ENCODE measurements around the gene DPF3. TPM values are rescaled to one million over a fixed set of nuclear protein-coding genes. Genes with fewer than 3 reads are reported as not detected.

The DPF3 gene
- total RNA-seq, 3 donors from 2014 or later, result 0.32 to 2.8 (median 1.3) TPM

GRCh38 chr14:72790887-72791566 is 102.9 kb downstream of the DPF3 start:
- intact Hi-C loops (cut with DNase I; ENCODE audit: low total_unique reads), result no loop called here
- no peaks in the 10 kb centered on the region for H3K27me3 ChIP-seq
- no peaks in the 10 kb centered on the region for H3K4me1 ChIP-seq
- no peak overlapping the region for H3K27ac ChIP-seq
- no peaks in the 10 kb centered on the region for H3K36me3 ChIP-seq
- H3K9me3 ChIP-seq, result no peaks in the 10 kb centered on the region
- no peak overlapping the region for H3K4me3 ChIP-seq
- no peak for TF ChIP-seq POLR2A (IDR thresholded peaks at IDR 0.05)
- TF ChIP-seq, protein P1, sequence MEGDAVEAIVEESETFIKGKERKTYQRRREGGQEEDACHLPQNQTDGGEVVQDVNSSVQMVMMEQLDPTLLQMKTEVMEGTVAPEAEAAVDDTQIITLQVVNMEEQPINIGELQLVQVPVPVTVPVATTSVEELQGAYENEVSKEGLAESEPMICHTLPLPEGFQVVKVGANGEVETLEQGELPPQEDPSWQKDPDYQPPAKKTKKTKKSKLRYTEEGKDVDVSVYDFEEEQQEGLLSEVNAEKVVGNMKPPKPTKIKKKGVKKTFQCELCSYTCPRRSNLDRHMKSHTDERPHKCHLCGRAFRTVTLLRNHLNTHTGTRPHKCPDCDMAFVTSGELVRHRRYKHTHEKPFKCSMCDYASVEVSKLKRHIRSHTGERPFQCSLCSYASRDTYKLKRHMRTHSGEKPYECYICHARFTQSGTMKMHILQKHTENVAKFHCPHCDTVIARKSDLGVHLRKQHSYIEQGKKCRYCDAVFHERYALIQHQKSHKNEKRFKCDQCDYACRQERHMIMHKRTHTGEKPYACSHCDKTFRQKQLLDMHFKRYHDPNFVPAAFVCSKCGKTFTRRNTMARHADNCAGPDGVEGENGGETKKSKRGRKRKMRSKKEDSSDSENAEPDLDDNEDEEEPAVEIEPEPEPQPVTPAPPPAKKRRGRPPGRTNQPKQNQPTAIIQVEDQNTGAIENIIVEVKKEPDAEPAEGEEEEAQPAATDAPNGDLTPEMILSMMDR (IDR thresholded peaks at IDR 0.05), result no peak
- TF ChIP-seq POLR2AphosphoS5 (IDR thresholded peaks at IDR 0.05), result no peak
- DNase-seq (ENCODE audit: low spot score in 2 of 2), result no peak

GRCh38 chr14:72788972-72789728 is 104.8 kb downstream of the DPF3 start:
- no peak for DNase-seq (ENCODE audit: low spot score in 2 of 2)
- Histone ChIP-seq H3K4me3 (no peak overlapping the region), H3K9me3 (no peaks in the 10 kb centered on the region), H3K27me3 (no peaks in the 10 kb centered on the region), H3K4me1 (no peaks in the 10 kb centered on the region), H3K36me3 (no peaks in the 10 kb centered on the region), H3K27ac (no peak overlapping the region)
- TF ChIP-seq POLR2AphosphoS5 (IDR thresholded peaks at IDR 0.05) (no peak), POLR2A (IDR thresholded peaks at IDR 0.05) (no peak)
- TF ChIP-seq, protein P1 (IDR thresholded peaks at IDR 0.05), result no peak
- intact Hi-C loops (cut with DNase I; ENCODE audit: low total_unique reads), result no loop called here

DNA sequence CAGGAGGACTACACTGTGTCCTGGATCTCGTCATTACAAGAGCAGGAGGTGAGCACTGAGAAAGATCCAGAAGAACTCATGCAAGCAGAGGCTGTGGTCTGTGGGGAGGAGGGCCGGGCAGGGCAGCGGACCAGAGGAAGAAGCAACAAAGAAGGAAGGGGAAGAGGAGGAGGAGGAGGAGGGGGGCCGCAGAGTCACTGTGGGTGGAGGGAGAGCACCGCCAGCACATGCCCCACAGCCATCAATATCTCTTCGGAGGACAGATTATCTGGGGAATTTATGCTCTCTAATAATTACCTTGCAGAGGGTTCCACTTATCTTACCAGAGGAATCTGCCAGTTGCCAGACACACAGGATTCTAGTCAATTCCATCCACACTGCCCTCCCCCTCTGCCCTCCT is 105.6 kb downstream of the DPF3 start:
- H3K9me3 ChIP-seq, result no peaks in the 10 kb centered on the region
- no peaks in the 10 kb centered on the region for H3K4me1 ChIP-seq
- no peaks in the 10 kb centered on the region for H3K36me3 ChIP-seq
- H3K27ac ChIP-seq, result no peak overlapping the region
- H3K27me3 ChIP-seq, result no peaks in the 10 kb centered on the region
- intact Hi-C loops (cut with DNase I; ENCODE audit: low total_unique reads), result no loop called here
- no peak for DNase-seq (ENCODE audit: low spot score in 2 of 2)
- TF ChIP-seq POLR2A (IDR thresholded peaks at IDR 0.05) (no peak), POLR2AphosphoS5 (IDR thresholded peaks at IDR 0.05) (no peak)
- TF ChIP-seq, protein P1 (IDR thresholded peaks at IDR 0.05), result no peak
- H3K4me3 ChIP-seq, result no peak overlapping the region

DNA sequence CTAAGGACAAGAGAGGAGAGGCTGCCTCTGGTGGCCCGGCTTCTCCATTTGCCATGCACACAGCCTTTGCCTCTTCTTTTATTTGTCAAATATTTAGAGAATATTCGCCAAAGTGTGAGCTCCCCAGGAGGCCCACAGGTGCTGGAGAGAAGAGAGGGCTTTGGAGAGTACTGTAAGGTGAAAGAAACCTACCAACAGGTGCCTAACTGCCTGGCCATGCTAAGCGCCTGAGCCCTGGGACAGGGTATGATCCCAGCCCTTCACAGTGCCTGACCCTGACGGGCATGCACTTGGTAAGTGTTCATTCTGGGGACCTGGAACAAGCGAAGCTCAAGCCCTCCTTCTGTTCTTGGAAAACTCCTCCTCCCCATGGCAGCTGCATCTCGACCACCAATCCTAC is 106.1 kb downstream of the DPF3 start:
- H3K27ac ChIP-seq, result no peak overlapping the region
- TF ChIP-seq POLR2A (IDR thresholded peaks at IDR 0.05), result no peak
- TF ChIP-seq, protein P1 (IDR thresholded peaks at IDR 0.05), result no peak
- TF ChIP-seq POLR2AphosphoS5 (IDR thresholded peaks at IDR 0.05), result no peak
- no peak overlapping the region for H3K4me3 ChIP-seq
- no peak for DNase-seq (ENCODE audit: low spot score in 2 of 2)
- H3K27me3 ChIP-seq, result no peaks in the 10 kb centered on the region
- H3K4me1 ChIP-seq, result no peaks in the 10 kb centered on the region
- no peaks in the 10 kb centered on the region for H3K9me3 ChIP-seq
- H3K36me3 ChIP-seq, result no peaks in the 10 kb centered on the region
- intact Hi-C loops (cut with DNase I; ENCODE audit: low total_unique reads), result no loop called here
